A549 treated with ZK216348 at 1 μM for 4 hours (cell line): Measurements from ENCODE around the gene PPIP5K1. TPM values are rescaled to one million over a fixed set of nuclear protein-coding genes. Genes with fewer than 3 reads are reported as not detected.

Experiments used
- total RNA-seq: library from RNA; stranded (reverse); fragments of 200-300 nt; extraction: Qiagen RNA extraction; gene quantifications from 5 replicates; pipeline ENCODE4 v1.2.3, GENCODE V29; 2022; ENCODE audit warnings: low read depth

Gene PPIP5K1
- total RNA-seq, result 3.7 to 9.2 TPM (median 5.5 TPM) in 5 replicates

GRCh38 chr15:43589778-43590466 is at the start of gene PPIP5K1:
PPIP5K1 (minus strand) TSS chr15:43590208; CDS start chr15:43584504, 5,704 bp downstream.

GRCh38 chr15:43618700-43619099 is 28.7 kb upstream of the PPIP5K1 start, which contains the start of gene STRC:
STRC (minus strand) TSS chr15:43618800; CDS start chr15:43618722, 78 bp downstream.

DNA sequence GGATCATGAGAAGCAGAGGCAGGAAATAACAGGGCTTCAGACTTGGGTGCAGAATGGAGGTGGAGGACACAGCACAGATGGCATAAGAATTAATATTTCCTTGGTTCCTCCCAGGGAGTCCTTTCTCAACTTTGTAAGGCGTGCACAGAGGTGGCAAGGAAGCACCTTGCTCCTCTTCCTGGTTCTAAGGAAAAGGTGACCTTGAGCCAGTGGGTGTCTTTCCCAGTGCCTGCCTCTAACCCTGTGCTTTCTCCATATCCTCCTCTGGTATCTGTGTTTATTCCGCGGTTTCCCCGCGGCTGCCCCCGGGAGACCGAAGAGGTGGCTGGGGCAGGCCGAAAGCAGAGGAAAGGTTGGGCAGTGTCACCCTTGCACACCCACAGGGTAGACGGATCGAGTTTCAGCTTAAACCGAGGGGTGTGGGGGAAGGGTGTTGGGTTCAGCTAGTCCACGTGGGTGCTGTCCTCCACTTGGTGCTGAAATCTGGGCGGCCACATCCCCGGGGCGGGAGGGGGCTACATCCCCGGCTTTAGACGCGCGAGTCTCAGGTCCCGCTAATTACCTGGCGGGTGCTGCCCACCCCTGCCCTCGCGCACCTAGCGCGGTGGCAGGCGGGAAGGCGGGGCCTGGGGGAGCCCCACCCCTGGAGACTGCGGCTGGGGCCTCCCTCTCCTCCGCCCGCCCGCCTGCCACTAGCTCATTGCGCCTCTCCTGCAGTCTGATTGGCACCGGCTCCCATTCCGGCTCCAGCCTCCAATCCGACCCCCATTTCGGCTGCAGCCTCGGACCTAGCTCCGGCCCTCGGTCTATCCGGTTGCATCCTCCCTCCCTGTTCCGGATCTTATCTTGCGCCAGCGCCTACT is 3.6 kb upstream of the PPIP5K1 start, which contains the start of gene CKMT1B:
TSS of gene CKMT1B (plus strand) at position 700 of the 863 bp plus-strand sequence. CDS start 192 bp downstream, outside the sequence.

DNA sequence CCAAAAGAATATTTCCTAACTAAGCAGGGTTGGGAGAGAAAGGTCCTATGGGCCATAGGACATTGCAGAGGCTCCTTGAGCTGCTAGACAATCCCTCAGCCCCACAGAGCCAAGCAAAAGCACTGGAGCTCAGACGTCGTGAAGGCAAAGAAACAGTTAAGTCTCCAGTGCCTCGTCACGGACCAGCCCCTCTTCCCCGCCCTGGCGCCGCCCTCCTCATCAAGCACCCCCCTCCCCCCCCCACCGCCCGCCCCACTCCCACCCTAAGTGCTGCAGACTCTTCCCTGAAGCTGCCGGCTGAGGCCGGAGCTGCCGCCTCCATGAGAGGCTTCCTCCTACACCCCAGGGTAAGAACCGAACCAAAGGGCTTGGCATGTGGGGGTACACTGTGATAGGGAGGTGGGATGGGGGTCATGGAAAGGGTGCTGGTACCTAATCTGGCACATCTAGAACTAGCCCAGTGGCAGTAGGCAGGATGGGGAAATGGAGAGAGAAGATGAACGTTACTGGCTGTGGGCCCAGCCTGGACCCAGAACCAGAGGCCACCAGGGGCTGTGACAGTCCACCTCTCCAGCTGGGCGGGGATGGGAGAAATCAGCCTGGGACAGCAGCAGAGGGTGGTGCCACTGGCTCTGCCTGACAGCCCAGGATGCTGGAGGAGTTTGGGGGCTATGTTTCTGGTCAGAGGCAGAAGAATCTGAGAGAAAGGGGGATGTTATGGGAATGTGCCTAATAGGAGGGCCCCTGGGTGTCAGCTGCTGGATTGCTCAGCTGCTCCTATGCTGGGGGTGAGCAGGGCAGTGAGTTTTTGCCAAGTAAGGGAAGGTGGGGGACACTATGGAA is 72.4 kb downstream of the PPIP5K1 start, which contains the start of gene MAP1A:
TSS of gene MAP1A (plus strand) at position 255 of the 843 bp plus-strand sequence. CDS start 3,866 bp downstream, outside the sequence.

GRCh38 chr15:43492673-43493601 is 97.1 kb downstream of the PPIP5K1 start, which contains the start of gene TP53BP1:
TP53BP1 (minus strand) TSS chr15:43493156; CDS start chr15:43493043, 113 bp downstream.

Other genes with a start within 250 kb of the PPIP5K1 start
- 7.1 to 12.5 TPM (median 9.3 TPM) in 5 replicates for gene ZSCAN29, start 219.2 kb downstream of the PPIP5K1 start, total RNA-seq
- 4.1 to 8.3 TPM (median 6.6 TPM) in 5 replicates for gene TUBGCP4, start 219.1 kb downstream of the PPIP5K1 start, total RNA-seq
- gene TP53BP1, start 97.1 kb downstream of the PPIP5K1 start, total RNA-seq, result 17.4 to 21.4 TPM (median 20.6 TPM) in 5 replicates
- gene MAP1A, start 72.6 kb downstream of the PPIP5K1 start, total RNA-seq, result 0.62 to 0.81 TPM (median 0.78 TPM) in 5 replicates
- gene CKMT1B, start 3.8 kb upstream of the PPIP5K1 start, total RNA-seq, result 2.2 to 4.7 TPM (median 3.7 TPM) in 5 replicates
- gene STRC, start 28.6 kb upstream of the PPIP5K1 start, total RNA-seq, result 0.06 to 0.19 TPM (median 0.11 TPM) in 5 replicates
- gene CATSPER2, start 58.6 kb upstream of the PPIP5K1 start, total RNA-seq, result 0.41 to 2.0 TPM (median 0.58 TPM) in 5 replicates
- gene CKMT1A, start 103.7 kb upstream of the PPIP5K1 start, total RNA-seq, result 0.88 to 4.0 TPM (median 3.3 TPM) in 5 replicates
- gene PDIA3, start 156.2 kb upstream of the PPIP5K1 start, total RNA-seq, result 310 to 373 TPM (median 358 TPM) in 5 replicates
- gene ELL3, start 186.8 kb upstream of the PPIP5K1 start, total RNA-seq, result 1.4 to 2.7 TPM (median 1.8 TPM) in 5 replicates
- 463 to 694 TPM (median 684 TPM) in 5 replicates for gene SERF2, start 202.1 kb upstream of the PPIP5K1 start, total RNA-seq
- gene SERINC4, start 210.0 kb upstream of the PPIP5K1 start, total RNA-seq, result 0.11 TPM in 1 of 5 replicates, not detected in the others
- 4.1 to 10.5 TPM (median 5.7 TPM) in 5 replicates for gene HYPK, start 210.4 kb upstream of the PPIP5K1 start, total RNA-seq
- 23.4 to 33.3 TPM (median 27.3 TPM) in 5 replicates for gene MFAP1, start 234.5 kb upstream of the PPIP5K1 start, total RNA-seq
- gene WDR76, start 236.8 kb upstream of the PPIP5K1 start, total RNA-seq, result 10.1 to 16.2 TPM (median 12.6 TPM) in 5 replicates